ENCODE data around the gene ARHGAP30.
"Not testable (repeated sequence)": the region's sequence is repeated elsewhere in the genome, so short reads cannot be mapped to it uniquely, and the experiment has no call there.

ARHGAP30 gene

DNA sequence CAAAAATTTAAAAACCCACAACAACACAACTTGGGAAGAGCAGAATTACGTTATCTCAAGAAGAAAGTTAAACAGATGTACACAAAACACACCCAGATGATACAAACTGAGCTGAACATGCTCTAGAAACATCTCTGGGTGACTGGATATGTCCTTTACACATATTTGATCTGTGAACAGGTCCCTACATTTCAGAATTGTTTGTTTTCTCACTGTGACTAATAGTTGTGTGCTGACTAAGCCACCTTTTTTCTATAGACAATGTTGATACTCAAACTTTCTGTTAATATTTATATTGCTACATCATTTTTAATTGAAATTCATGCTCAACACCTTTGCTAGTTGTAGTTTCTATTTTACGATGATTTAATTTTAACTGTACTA lies 47.7 kb downstream of the ARHGAP30 start:
- FAIRE-seq, result no peak
- no peak for DNase-seq (ENCODE audit: insufficient read length)
- TF ChIP-seq POLR2AphosphoS5 (IDR thresholded peaks at IDR 0.05; ENCODE audit: low read depth, low read length) (no peak), TAF1 (IDR thresholded peaks at IDR 0.05; ENCODE audit: borderline replicate concordance, low read depth, low read length) (no peak), POLR2A (IDR thresholded peaks at IDR 0.05; ENCODE audit: low read depth, low read length) (no peak)

GRCh38 chr1:161021165-161021969 lies 48.3 kb downstream of the ARHGAP30 start:
- TF ChIP-seq POLR2A (IDR thresholded peaks at IDR 0.05; ENCODE audit: low read depth, low read length), result peak; percentile 69; the same call in 1 of the 2 replicates
- TF ChIP-seq TAF1 (IDR thresholded peaks at IDR 0.05; ENCODE audit: borderline replicate concordance, low read depth, low read length), result no peak
- TF ChIP-seq POLR2AphosphoS5 (IDR thresholded peaks at IDR 0.05; ENCODE audit: low read depth, low read length), result no peak
- peak; percentile 87 for FAIRE-seq
- DNase-seq (ENCODE audit: insufficient read length), result peak; percentile 97

- peak; percentile 65; the same call in 1 of the 2 replicates for TF ChIP-seq TAF1 (IDR thresholded peaks at IDR 0.05; ENCODE audit: borderline replicate concordance, low read depth, low read length)
- 0 out of 2 replicates have a peak, but pooled peaks have one; percentile 39 for TF ChIP-seq POLR2AphosphoS5 (IDR thresholded peaks at IDR 0.05; ENCODE audit: low read depth, low read length)
- peak; percentile 58; the same call in 1 of the 2 replicates for TF ChIP-seq POLR2A (IDR thresholded peaks at IDR 0.05; ENCODE audit: low read depth, low read length)
- DNase-seq (ENCODE audit: insufficient read length) (peak; percentile 50), FAIRE-seq (peak; percentile 46)
These were observed 49.1 kb downstream of the ARHGAP30 start, which contains the start of gene F11R for GRCh38 chr1:161020509-161021164. F11R (minus strand) TSS chr1:161021152; CDS start chr1:161021073, 79 bp downstream.

- no peak for DNase-seq (ENCODE audit: insufficient read length)
- no peak for FAIRE-seq
- TF ChIP-seq TAF1 (IDR thresholded peaks at IDR 0.05; ENCODE audit: borderline replicate concordance, low read depth, low read length), result no peak
- TF ChIP-seq POLR2A (IDR thresholded peaks at IDR 0.05; ENCODE audit: low read depth, low read length), result 0 out of 2 replicates have a peak, but pooled peaks have one; percentile 8
- peak; percentile 24; the same call in 1 of the 2 replicates for TF ChIP-seq POLR2AphosphoS5 (IDR thresholded peaks at IDR 0.05; ENCODE audit: low read depth, low read length)
These were observed 49.8 kb downstream of the ARHGAP30 start for GRCh38 chr1:161019751-161020495.

GRCh38 chr1:161019111-161019660 lies 50.5 kb downstream of the ARHGAP30 start:
- DNase-seq (ENCODE audit: insufficient read length), result not testable (repeated sequence)

DNA sequence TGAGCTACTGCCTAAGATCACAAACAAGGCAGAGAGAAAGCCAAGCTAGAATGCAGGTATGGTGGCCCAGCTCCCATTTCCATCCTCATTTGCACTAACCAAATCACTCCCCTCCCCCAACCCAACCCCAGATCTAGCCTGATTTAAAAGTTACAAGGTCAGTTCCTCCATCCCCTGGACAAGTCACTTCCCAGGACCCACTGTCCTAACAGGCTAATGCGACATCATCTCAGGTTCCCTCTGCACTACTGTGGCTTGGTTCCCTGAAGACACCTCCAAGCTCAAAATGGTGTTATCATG lies 51.1 kb downstream of the ARHGAP30 start:
- FAIRE-seq (no peak), DNase-seq (ENCODE audit: insufficient read length) (no peak)
- no peak for TF ChIP-seq POLR2AphosphoS5 (IDR thresholded peaks at IDR 0.05; ENCODE audit: low read depth, low read length)
- no peak for TF ChIP-seq POLR2A (IDR thresholded peaks at IDR 0.05; ENCODE audit: low read depth, low read length)
- TF ChIP-seq TAF1 (IDR thresholded peaks at IDR 0.05; ENCODE audit: borderline replicate concordance, low read depth, low read length), result no peak

More at GRCh38 chr1:161019111-161019660, 50.5 kb downstream of the ARHGAP30 start:
- FAIRE-seq, result not testable (repeated sequence)

DNA sequence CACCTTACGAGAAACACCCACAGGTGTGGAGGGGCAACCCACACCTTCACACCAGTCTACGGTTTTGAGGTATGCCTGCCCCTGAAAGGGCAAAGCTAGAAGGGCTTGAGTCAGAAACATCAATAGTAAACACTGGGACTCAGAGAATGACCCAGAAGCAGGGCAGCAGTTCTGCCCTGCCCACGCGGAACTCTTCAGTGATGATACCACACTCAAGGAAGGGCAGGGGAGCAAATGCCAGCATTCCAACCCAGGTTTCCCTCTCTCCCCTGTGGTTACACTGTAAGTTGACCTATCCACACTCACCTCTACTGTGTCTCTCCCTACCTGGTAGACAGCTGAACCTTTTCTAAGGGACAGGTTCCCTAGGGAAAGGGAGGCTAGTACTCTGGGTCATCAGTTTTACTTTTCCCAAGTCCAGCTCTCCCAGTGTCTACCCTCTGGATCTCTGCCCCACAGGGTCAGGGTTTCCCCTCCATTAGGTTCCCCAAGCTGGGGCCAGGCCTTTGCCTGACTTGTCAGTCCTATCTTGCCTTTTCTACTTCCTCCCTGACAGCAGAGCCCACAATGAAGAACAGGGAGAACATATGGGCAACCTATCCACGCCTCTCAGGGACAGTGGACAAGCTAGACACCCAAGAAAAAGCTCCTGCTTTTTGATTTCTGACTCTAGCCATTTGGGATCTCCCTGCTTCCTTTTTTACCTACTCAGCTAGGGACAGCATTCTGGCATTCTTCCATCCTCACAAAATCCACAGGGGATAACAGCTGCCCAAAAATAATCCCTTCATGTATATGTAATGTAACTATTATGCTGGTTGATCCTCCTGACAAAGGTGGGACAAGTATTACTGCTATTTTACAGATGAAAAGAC lies 51.7 kb downstream of the ARHGAP30 start:
- FAIRE-seq (no peak), DNase-seq (ENCODE audit: insufficient read length) (no peak)
- TF ChIP-seq POLR2A (IDR thresholded peaks at IDR 0.05; ENCODE audit: low read depth, low read length), result no peak
- TF ChIP-seq TAF1 (IDR thresholded peaks at IDR 0.05; ENCODE audit: borderline replicate concordance, low read depth, low read length), result no peak
- no peak for TF ChIP-seq POLR2AphosphoS5 (IDR thresholded peaks at IDR 0.05; ENCODE audit: low read depth, low read length)

GRCh38 chr1:161017181-161017580 lies 52.5 kb downstream of the ARHGAP30 start:
- not testable (repeated sequence) for FAIRE-seq; DNase-seq (ENCODE audit: insufficient read length)

- not testable (repeated sequence) for FAIRE-seq; DNase-seq (ENCODE audit: insufficient read length)
These were observed 53.0 kb downstream of the ARHGAP30 start for GRCh38 chr1:161016683-161017082.

- peak; percentile 76 for DNase-seq (ENCODE audit: insufficient read length)
- FAIRE-seq, result peak; percentile 88
These were observed 56.0 kb downstream of the ARHGAP30 start for GRCh38 chr1:161013488-161014230.

More at GRCh38 chr1:161013488-161014230, 56.0 kb downstream of the ARHGAP30 start:
- TF ChIP-seq POLR2AphosphoS5 (IDR thresholded peaks at IDR 0.05; ENCODE audit: low read depth, low read length) (peak; percentile 81; the same call in 1 of the 2 replicates), TAF1 (IDR thresholded peaks at IDR 0.05; ENCODE audit: borderline replicate concordance, low read depth, low read length) (peak; percentile 59; the same call in 1 of the 2 replicates), POLR2A (IDR thresholded peaks at IDR 0.05; ENCODE audit: low read depth, low read length) (peak; percentile 72)

Measured in GM12892 (cell line).